ENCODE data around the gene SNAI1.

- TF ChIP-seq POLR2A (IDR thresholded peaks at IDR 0.05; ENCODE audit: low read depth, low read length) (no peak), POLR2AphosphoS5 (IDR thresholded peaks at IDR 0.05; ENCODE audit: low read depth, low read length) (no peak), TAF1 (IDR thresholded peaks at IDR 0.05; ENCODE audit: borderline replicate concordance, low read depth, low read length) (no peak)
Measured at GRCh38 chr20:49989234-49990065, 6.7 kb downstream of the SNAI1 start.

Measured in GM12892 (cell line).